Activated CD4-positive, CD25-positive, alpha-beta regulatory T cell (primary cell): Measurements from ENCODE around the gene GDF2.

Experiments used
- DNase-seq, 4 experiments: peaks; one replicate each; lab custom pipeline; 2025; lab: John Stamatoyannopoulos, UW

Gene GDF2

DNA sequence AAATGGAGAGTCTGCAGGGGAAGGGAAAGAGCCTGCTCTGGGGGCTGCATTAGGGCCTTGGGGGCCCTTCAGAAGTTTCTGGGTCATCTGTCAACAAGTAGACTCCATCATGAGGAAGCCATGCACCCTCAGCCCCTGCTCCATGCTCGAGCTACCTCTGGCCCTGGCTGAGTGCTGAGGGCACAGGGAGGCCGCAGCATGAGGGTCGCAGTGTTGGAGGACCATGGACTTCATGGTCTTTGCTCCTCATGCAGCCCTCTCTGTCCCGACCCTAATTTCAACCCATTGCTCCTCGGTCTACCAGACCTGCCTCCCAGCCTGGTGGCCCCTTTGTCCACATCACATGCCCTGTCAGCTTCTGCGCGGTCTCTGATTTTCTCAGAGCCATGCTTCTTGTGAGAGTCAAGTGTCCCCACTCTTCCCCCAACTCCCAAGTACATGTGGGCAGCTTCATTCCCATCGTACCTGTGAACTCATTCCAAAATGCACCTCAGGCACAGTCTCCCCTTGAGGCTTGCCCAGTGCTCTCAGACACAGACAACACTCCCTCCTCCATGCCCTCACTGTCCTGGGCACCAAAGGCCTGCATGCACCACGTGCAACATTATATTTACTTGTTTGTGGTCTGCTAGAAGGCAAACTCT, 47.1 kb downstream of the GDF2 start:
- DNase-seq, result no peak

- DNase-seq, result no peak
Measured at GRCh38 chr10:47370015-47370767, 47.9 kb downstream of the GDF2 start.

- no peak for DNase-seq
Measured at GRCh38 chr10:47370878-47371277, 48.6 kb downstream of the GDF2 start.

GRCh38 chr10:47371629-47372485, 49.6 kb downstream of the GDF2 start:
- no peak for DNase-seq

- no peak for DNase-seq
Measured at GRCh38 chr10:47372726-47373125, 50.5 kb downstream of the GDF2 start.

- no peak for DNase-seq
Measured at GRCh38 chr10:47374611-47375536, 52.6 kb downstream of the GDF2 start.

GRCh38 chr10:47376522-47377220, 54.4 kb downstream of the GDF2 start:
- no peak for DNase-seq
